Cardiac fibroblast (primary cell): ENCODE measurements around the gene HOXB8.

Source experiments
- DNase-seq, 2 donors: peaks; one replicate each; pipeline versions ENCODE4 v3.0.0 to v3.0.0-alpha.2; 2010; ENCODE audit warnings: low read depth in 2 of 2
- H3K4me3 ChIP-seq, 2 donors: replicated peaks in 1 of 2; 1 replicate in 1 of 2; 2 replicates in 1 of 2; pipeline ENCODE4 v1.5.1; 2011; ENCODE audit warnings: low read depth in 2 of 2, low read length in 2 of 2, mild to moderate bottlenecking in 2 of 2, moderate library complexity in 1 of 2
- TF ChIP-seq, protein P1 (sequence below): IDR thresholded peaks from one replicate; pipeline ENCODE4 v1.5.1; 2011; ENCODE audit warnings: low read depth, mild to moderate bottlenecking, low read length, inconsistent platforms

The HOXB8 gene

DNA sequence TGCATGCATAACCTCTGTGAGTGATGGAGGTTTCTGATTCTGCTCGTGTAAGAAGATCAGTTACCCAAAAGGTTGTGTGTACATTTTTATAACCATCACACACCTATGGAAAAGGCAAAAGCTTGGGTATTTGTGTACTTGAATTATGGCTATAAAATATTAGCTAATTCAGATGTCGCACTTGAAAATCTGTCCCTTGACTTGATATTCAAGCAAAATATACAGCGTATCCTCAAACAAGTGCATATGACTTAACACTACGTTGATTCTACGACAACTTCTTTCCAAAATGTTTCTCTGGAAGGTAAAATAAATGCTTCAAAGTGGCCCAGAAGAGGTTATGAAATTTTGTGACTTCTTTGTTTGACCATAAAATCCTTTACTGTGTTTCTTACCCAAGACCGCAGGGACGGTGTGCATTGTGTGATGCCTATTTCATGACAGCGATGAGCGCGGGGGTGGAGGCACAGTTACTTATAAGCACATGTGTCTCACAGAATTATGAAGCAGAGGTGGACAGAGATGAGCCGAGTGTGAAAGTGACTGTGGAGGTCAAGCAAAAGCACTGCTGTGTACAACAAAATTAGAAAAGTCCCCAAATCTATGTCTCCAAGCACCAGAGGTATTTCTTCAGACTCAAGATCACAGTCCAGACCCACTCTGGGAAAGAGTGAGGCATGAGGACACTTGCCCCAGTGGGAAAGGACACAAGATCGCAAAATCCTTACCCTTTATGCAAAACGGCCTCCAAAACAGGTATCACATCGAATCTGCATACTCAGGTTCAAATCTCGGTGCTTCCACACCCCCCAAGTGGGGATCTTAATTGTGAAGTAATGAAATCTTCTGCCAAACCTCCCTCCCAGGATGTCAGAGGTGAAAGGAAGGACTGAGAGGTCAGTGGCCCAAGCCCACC lies 15.2 kb upstream of the HOXB8 start:
- no peak for DNase-seq
- no peak overlapping the region for H3K4me3 ChIP-seq
- TF ChIP-seq, protein P1, sequence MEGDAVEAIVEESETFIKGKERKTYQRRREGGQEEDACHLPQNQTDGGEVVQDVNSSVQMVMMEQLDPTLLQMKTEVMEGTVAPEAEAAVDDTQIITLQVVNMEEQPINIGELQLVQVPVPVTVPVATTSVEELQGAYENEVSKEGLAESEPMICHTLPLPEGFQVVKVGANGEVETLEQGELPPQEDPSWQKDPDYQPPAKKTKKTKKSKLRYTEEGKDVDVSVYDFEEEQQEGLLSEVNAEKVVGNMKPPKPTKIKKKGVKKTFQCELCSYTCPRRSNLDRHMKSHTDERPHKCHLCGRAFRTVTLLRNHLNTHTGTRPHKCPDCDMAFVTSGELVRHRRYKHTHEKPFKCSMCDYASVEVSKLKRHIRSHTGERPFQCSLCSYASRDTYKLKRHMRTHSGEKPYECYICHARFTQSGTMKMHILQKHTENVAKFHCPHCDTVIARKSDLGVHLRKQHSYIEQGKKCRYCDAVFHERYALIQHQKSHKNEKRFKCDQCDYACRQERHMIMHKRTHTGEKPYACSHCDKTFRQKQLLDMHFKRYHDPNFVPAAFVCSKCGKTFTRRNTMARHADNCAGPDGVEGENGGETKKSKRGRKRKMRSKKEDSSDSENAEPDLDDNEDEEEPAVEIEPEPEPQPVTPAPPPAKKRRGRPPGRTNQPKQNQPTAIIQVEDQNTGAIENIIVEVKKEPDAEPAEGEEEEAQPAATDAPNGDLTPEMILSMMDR, result no peak

DNA sequence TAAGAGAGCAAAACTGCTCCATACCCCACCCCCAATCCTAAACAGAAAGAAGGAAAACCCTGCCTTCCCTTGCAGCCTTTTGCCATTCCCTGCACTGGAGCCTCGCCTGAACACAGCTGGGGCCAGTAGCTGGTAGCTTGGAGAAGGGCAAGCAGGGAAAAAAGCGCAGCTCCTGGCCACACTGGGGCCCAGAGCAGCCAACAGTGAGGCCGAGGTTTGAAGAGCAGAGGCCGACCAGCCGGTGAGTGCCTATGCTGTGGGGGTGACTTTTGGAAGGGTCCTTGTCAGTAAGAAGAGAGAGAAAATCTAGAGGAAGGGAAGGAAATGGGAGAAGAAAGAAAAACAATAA lies 14.3 kb upstream of the HOXB8 start:
- TF ChIP-seq, protein P1, result no peak

DNA sequence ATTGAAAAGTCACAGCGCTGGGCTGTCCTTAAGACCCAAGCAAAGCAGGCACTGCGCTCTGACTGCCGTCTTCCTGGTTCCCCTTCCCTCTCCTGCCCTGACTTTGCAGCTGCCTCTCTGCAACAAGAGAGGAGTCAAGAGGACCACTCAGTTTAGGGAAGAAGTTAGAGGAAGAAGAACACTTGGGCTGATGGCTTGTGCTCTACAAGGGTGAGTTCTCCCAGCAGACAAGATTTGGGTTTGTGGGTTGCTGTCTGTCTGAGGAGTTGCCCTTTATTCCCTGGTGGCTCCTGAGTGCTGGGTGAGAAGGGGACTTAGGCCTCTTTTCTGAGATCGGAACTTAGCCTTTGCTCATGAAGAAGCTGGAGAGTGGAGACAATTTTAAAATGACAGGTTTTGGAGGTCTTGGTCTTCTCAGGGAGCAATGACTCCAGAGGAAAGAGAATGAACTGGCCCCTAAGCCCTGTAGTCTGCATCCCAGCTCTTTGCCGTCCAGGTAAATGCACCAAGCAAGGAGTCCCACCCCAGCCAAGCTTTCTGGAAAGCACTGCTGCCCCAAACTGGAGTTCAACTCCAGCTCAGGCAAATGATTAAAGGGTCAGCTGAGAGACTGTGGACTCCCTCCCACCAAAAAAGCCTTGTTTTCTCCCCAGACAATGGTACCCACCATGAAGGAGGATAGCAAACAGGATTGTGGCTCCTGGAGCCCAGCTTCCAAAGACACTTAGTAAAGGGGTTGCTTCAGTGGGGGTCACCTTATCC lies 13.7 kb upstream of the HOXB8 start:
- no peak for DNase-seq
- TF ChIP-seq, protein P1, result no peak
- H3K4me3 ChIP-seq, result no peak overlapping the region

More for the DNA sequence above, 14.3 kb upstream of the HOXB8 start:
- H3K4me3 ChIP-seq, result no peak overlapping the region
- DNase-seq, result no peak

DNA sequence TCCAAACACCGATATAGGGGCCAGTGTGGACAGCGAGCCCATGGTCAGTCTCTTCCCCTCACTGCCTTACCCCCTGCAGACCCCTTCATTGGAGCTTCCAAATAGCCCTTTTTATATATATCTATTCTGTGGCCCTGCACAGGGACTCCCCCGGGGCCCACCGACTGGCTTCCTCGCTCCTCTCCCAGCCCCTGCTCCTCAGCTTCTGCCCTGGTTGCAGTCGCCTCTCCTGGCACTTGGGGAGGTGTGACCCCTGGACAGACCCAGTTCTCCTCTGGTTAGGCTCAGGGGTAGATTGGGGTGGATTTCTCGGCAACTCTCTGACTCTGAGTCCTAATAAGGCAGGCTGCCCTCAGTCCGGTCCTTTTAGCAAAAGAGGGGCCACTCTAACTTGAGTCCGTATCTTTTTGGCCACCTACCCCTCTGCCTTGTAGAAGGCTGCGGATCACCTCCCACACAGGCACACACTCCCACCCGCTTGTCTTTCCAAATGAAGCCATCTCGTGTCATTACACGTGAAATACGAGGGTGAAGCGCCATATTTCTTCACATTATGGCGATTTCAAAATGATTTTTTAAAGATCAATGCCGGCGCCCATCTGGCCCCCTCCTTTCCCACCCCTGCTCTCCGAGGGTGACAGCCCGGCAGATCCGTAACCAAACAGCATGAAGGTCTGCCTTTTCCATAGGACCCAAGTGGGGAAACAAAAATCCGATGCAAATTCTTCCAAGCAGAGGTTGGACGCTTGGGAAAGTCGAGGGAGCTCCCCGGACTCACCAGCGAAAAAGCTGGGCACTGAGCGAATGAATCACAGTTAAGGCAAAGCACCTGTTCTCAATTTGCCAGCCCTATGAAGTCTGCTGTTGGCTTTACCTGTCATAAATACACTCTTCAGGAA lies 12.8 kb upstream of the HOXB8 start:
- no peak overlapping the region for H3K4me3 ChIP-seq
- no peak for DNase-seq

DNA sequence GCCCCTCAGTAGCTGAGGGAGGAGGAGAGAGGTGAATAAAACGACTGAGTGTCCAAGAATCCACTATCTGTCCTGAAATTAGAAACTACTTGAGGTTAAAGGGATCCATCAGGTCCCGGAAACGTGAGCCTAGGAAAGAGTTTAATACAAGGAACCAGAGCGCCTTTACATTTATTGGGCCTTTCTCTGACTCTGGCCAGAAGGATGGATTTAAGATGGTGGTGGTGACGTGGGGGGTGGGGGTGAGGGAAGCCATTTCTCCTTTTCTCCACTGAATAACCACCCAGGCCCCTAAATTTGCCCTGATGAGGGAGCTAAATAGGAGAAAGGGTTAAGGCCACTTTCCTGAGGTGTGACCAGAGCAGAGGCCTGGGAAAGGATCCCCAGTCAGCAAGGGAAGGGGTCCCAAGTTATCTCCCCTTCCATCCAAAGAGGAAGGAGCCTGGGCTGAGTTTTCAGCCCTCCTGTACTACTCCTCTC lies 12.1 kb upstream of the HOXB8 start:
- TF ChIP-seq, protein P1, result no peak
- H3K4me3 ChIP-seq, result no peak overlapping the region
- no peak for DNase-seq

More for the DNA sequence above, 12.8 kb upstream of the HOXB8 start:
- TF ChIP-seq, protein P1, result no peak
